Measurements from ENCODE around the gene BTD.

DNA sequence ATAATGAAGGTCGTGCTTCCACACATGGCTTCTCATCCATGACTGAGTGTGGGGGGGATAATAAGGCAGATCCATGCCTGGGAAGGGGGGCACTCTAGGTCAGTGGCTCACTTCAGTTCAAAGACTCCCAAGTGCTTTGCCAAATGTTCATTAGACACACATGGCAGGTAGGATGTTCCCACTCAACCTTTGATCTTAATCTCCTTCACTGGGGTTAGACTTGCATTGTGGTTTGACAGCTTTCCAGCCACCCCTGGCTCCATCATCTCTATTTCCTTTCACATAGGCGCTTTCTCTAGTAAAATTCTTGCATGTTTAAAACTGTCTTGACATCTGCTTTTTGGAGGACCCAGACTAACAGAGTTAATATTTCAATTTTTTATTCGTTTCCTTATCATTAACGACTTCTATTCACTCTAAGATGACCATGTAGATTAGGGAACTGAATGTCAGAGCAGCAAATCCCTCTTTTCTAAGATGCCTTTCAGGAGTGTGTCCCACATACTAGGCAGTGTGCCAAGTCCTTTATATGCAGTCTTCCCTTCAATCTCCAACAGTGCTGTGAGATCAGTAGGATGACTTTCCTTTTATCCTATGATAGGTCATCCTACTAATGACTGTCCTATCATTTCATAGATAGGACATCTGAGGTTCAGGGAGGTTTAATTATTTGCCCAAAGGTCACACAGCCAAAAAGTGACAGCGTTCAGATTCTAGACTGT lies 57.9 kb downstream of the BTD start:
- TF ChIP-seq, protein P1, sequence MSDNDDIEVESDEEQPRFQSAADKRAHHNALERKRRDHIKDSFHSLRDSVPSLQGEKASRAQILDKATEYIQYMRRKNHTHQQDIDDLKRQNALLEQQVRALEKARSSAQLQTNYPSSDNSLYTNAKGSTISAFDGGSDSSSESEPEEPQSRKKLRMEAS (IDR thresholded peaks at IDR 0.05): no peak
- TF ChIP-seq, protein P2, sequence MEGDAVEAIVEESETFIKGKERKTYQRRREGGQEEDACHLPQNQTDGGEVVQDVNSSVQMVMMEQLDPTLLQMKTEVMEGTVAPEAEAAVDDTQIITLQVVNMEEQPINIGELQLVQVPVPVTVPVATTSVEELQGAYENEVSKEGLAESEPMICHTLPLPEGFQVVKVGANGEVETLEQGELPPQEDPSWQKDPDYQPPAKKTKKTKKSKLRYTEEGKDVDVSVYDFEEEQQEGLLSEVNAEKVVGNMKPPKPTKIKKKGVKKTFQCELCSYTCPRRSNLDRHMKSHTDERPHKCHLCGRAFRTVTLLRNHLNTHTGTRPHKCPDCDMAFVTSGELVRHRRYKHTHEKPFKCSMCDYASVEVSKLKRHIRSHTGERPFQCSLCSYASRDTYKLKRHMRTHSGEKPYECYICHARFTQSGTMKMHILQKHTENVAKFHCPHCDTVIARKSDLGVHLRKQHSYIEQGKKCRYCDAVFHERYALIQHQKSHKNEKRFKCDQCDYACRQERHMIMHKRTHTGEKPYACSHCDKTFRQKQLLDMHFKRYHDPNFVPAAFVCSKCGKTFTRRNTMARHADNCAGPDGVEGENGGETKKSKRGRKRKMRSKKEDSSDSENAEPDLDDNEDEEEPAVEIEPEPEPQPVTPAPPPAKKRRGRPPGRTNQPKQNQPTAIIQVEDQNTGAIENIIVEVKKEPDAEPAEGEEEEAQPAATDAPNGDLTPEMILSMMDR (IDR thresholded peaks at IDR 0.05; ENCODE audit: low read depth, low read length, missing input control): no peak

Measured in liver (tissue), 2 donors.